Stomach (tissue), 9 donors: ENCODE results near the gene ADGRE3. TPM values are rescaled to one million over a fixed set of nuclear protein-coding genes. Genes with fewer than 3 reads are reported as not detected.
A peak's percentile ranks its signal among the peaks of the same experiment; 100 is the strongest.
"Not testable (repeated sequence)": the region's sequence is repeated elsewhere in the genome, so short reads cannot be mapped to it uniquely, and the experiment has no call there.

Source experiments
- DNase-seq, 2 donors: peaks; one replicate each; pipeline versions ENCODE4 v3.0.0 to v3.0.0-alpha.2; 2013 to 2019
- H3K27ac ChIP-seq, 5 donors: fragments of 200-600 bp in 4 of 5; sonication (generic) in 4 of 5; one replicate each; pipeline ENCODE4 v1.5.1; 2013 to 2019; ENCODE audit warnings: mild to moderate bottlenecking in 1 of 5, moderate library complexity in 1 of 5
- H3K27me3 ChIP-seq, 3 donors: fragments of 200-600 bp; sonication (generic); one replicate each; pipeline ENCODE4 v1.5.1; 2017 to 2019; ENCODE audit warnings: mixed run types in 1 of 3
- H3K36me3 ChIP-seq, 4 donors: fragments of 200-600 bp; sonication (generic); 1 replicate in 3 of 4; 2 replicates in 1 of 4; pipeline ENCODE4 v1.5.1; 2016 to 2019
- H3K4me1 ChIP-seq, 4 donors: fragments of 200-600 bp; sonication (generic); one replicate each; pipeline ENCODE4 v1.5.1; 2016 to 2019
- H3K4me3 ChIP-seq, 4 donors: fragments of 200-600 bp; sonication (generic) in 3 of 4; one replicate each; pipeline ENCODE4 v1.5.1; 2016 to 2019; ENCODE audit warnings: mild to moderate bottlenecking in 1 of 4
- H3K9me3 ChIP-seq, 4 donors: fragments of 200-600 bp; sonication (generic); one replicate each; pipeline ENCODE4 v1.5.1; 2016 to 2019
- EP300 ChIP-seq: sonication (generic); formaldehyde crosslinking; IDR thresholded peaks from one replicate; pipeline ENCODE4 v1.6.1; 2017; ENCODE audit warnings: antibody characterized with exemption
- POLR2A ChIP-seq, 4 donors: fragments of 450-650 bp; IDR thresholded peaks; one replicate each; pipeline ENCODE4 v1.6.1; 2016; ENCODE audit warnings: antibody characterized with exemption in 4 of 4, control low read depth in 2 of 4, mild to moderate bottlenecking in 1 of 4, moderate library complexity in 1 of 4
- POLR2AphosphoS5 ChIP-seq, 3 donors: sonication (generic); formaldehyde crosslinking; IDR thresholded peaks; one replicate each; pipeline ENCODE4 v1.6.1; 2016; ENCODE audit warnings: antibody characterized with exemption in 3 of 3
- WGBS, 5 donors: extraction: QIAGEN DNeasy Blood & Tissue Kit in 3 of 5; methylation state at CpG; one replicate each; pipeline versions ENCODE4 v1.1.5 to v1.1.7; 2013 to 2018; 5-methylcytosine and 5-hydroxymethylcytosine counted together
- intact Hi-C: fragments of 100-400 bp; cut with DNase I; formaldehyde crosslinking; loops from one replicate; pipeline ENCODE4 v1.15.1; 2023; ENCODE audit warnings: low total_unique reads
- polyA plus RNA-seq, 3 donors: library from polyadenylated mRNA; stranded (reverse); fragments of 200-250 nt; gene quantifications; one replicate each; pipeline ENCODE4 v1.2.3, GENCODE V29; 2013
- total RNA-seq, 5 donors: library from RNA; depleted of rRNA; stranded (reverse); fragments of >200 nt; gene quantifications; one replicate each; pipeline versions ENCODE4 v1.1.0 to v1.2.3, GENCODE V29; 2014 to 2016
- TF ChIP-seq, protein P1 (sequence below), 7 experiments: fragments of 450-650 bp in 4 of 7; fragments of 200-600 bp in 3 of 7; sonication (generic) in 3 of 7; IDR thresholded peaks; one replicate each; pipeline ENCODE4 v1.5.1; 2016 to 2019; ENCODE audit warnings: antibody characterized with exemption in 7 of 7, control low read depth in 2 of 7, mild to moderate bottlenecking in 1 of 7
- donor health status: healthy with polysubstance abuse.
- donor health status: Bipolar disorder and iron deficiency.
- donor health status: healthy.

ADGRE3 gene
- total and polyA plus RNA-seq, 8 donors: 0.55 TPM; not detected in 7

DNA sequence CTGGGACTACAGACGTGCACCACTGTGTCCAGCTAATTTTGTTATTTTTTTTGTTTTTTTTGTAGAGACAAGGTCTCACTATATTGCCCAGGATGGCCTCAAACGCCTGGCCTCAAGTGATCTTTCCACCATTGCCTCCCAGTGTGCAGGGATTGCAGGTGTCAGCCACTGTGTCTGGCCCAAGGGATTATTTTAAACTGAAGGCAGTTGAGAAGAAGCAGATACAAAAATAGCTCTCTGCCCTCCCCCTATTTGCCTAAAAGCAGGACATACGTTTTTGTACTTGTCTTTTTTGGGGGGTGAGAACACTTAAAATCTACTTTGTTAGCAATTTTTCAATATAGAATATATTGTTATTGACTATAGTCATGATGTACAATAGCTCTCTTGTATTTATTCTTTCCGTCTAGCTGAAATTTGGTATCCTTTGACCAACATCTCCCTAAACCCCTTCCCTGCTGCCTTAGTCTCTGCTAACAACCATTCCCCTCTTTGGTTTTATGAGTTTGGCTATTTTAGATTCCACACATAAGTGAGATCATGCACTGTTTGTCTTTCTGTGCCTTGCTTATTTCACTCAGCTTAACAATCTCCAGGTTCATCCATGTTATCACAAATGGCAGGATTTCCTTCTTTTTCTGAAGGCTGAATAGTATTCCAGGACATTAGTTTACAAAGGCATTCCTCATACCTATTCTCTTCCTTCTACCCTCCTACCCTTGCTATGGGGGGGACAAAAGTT lies 34.9 kb downstream of the ADGRE3 start:
- H3K27ac ChIP-seq: no peak overlapping the region
- TF ChIP-seq, protein P1, sequence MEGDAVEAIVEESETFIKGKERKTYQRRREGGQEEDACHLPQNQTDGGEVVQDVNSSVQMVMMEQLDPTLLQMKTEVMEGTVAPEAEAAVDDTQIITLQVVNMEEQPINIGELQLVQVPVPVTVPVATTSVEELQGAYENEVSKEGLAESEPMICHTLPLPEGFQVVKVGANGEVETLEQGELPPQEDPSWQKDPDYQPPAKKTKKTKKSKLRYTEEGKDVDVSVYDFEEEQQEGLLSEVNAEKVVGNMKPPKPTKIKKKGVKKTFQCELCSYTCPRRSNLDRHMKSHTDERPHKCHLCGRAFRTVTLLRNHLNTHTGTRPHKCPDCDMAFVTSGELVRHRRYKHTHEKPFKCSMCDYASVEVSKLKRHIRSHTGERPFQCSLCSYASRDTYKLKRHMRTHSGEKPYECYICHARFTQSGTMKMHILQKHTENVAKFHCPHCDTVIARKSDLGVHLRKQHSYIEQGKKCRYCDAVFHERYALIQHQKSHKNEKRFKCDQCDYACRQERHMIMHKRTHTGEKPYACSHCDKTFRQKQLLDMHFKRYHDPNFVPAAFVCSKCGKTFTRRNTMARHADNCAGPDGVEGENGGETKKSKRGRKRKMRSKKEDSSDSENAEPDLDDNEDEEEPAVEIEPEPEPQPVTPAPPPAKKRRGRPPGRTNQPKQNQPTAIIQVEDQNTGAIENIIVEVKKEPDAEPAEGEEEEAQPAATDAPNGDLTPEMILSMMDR (IDR thresholded peaks at IDR 0.05): no peak
- TF ChIP-seq POLR2A (IDR thresholded peaks at IDR 0.05) (no peak), EP300 (no peak), POLR2AphosphoS5 (IDR thresholded peaks at IDR 0.05) (no peak)
- 41 to 60% (median 50%) methylated on average over 4 of the region's 4 CpGs for WGBS, 5 donors

DNA sequence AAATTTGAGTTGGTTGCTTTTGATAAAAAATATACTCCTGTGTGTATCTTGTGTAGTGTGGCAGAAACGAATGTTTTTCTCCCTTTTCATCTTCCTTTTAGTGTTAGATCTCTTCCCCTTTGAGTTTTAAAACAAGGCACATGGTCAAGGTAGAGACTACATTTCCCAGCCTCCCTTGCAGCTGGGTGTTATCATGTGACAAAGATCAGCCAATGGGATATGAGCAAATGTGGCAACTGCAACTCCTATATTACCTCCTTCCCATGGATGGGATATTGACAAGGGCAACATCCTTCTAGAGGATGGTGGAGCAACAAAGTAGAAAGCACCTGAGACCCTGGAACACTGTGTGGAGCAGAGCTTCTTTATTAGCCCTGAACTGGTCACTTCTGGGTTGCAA lies 42.4 kb downstream of the ADGRE3 start:
- intact Hi-C loops: no loop called here
- H3K4me1 ChIP-seq: no peaks in the 10 kb centered on the region
- H3K36me3 ChIP-seq: no peaks in the 10 kb centered on the region
- peak in 1 of 2 donors; percentile 21 for DNase-seq
- H3K9me3 ChIP-seq: peaks cover 0 to 22% (median 17%) of the 10 kb centered on the region in 4 donors
- H3K4me3 ChIP-seq: no peak overlapping the region
- no peak overlapping the region for H3K27ac ChIP-seq
- no peak for TF ChIP-seq EP300
- TF ChIP-seq, protein P1 (IDR thresholded peaks at IDR 0.05): no peak
- no peak for TF ChIP-seq POLR2AphosphoS5 (IDR thresholded peaks at IDR 0.05)
- no peak for TF ChIP-seq POLR2A (IDR thresholded peaks at IDR 0.05)
- H3K27me3 ChIP-seq: no peaks in the 10 kb centered on the region
- WGBS, 5 donors: 6 to 21% (median 16%) methylated on average over 1 of the region's 1 CpG

More for the DNA sequence above, 34.9 kb downstream of the ADGRE3 start:
- Histone ChIP-seq H3K4me3 (no peak overlapping the region), H3K9me3 (peaks cover 4 to 31% (median 27%) of the 10 kb centered on the region in 4 donors), H3K36me3 (no peaks in the 10 kb centered on the region), H3K4me1 (no peaks in the 10 kb centered on the region), H3K27me3 (peaks cover 0 to 13% (median 0%) of the 10 kb centered on the region in 3 donors)
- no peak for DNase-seq
- intact Hi-C loops: no loop called here

DNA sequence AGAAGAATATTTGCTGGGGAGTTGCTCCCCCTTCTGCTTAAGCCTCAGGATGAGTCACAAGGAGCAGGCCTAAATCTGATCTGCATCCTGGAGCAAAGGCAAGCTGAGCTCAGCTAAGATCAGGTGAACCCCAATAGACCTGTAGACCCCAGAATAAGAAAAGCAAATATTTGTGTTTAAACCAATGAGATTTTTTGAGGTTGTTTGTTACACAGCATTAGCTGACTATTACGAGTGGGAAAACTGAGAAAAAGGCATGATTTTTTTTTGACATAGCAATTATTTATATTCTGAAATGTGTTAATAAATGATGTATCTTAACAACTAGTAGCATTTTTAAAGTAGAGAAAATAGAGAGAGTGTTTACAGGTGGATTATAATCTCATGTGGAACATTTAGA lies 45.1 kb downstream of the ADGRE3 start:
- no peaks in the 10 kb centered on the region for H3K4me1 ChIP-seq
- intact Hi-C loops: no loop called here
- TF ChIP-seq POLR2A (IDR thresholded peaks at IDR 0.05): no peak
- TF ChIP-seq, protein P1 (IDR thresholded peaks at IDR 0.05): no peak
- TF ChIP-seq EP300: no peak
- TF ChIP-seq POLR2AphosphoS5 (IDR thresholded peaks at IDR 0.05): no peak
- WGBS, 5 donors: 79 to 100% (median 93%) methylated on average over 1 of the region's 1 CpG
- H3K27ac ChIP-seq: no peak overlapping the region
- peaks cover 0 to 5% (median 0%) of the 10 kb centered on the region in 3 donors for H3K27me3 ChIP-seq
- H3K36me3 ChIP-seq: no peaks in the 10 kb centered on the region
- no peak for DNase-seq
- H3K4me3 ChIP-seq: no peak overlapping the region
- H3K9me3 ChIP-seq: peaks cover 0 to 26% (median 21%) of the 10 kb centered on the region in 4 donors

DNA sequence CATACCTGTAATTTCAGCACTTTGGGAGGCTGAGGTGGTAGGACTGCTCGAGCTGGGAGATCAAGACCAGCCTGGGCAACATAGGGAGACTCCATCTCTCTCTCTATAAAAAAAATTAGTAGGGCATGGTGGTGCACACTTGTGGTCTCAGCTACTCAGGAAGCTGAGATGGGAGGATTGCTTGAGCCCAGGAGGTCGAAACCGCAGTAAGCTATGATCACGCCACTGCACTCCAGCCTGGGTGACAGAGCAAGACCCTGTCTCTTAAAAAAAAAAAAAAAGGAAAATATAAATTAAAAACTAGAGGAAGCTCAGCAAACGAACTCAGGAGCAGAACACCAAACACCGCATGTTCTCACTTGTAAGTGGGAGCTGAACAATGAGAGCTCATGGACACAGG lies 50.2 kb downstream of the ADGRE3 start:
- WGBS, 5 donors: 71 to 79% (median 76%) methylated on average over 6 of the region's 6 CpGs
- H3K9me3 ChIP-seq: peaks cover 6 to 26% (median 18%) of the 10 kb centered on the region in 4 donors
- H3K27me3 ChIP-seq, DNase-seq, H3K4me1 ChIP-seq, intact Hi-C loops, H3K36me3 ChIP-seq, H3K27ac ChIP-seq, H3K4me3 ChIP-seq: not testable (repeated sequence)

DNA sequence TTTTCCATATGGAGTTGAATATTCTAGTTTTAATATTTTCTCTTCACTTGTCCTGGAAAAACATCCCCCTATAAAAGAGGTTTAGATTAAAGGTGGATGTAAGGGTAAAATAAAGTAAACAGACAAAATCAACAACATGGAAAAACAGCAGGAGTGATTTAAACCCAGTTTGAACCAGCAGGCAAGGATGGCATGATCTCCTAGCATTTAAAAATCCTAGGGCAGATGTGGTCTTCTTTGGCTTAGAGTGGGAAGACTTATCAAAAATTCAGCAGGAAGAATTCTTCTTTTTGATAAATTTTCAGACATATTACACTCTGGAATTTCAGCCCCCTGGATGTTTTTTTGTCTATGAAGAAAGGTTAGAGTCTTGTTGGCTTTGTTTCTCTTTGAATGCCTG lies 55.2 kb downstream of the ADGRE3 start:
- TF ChIP-seq, protein P1 (IDR thresholded peaks at IDR 0.05): no peak
- no peak for TF ChIP-seq POLR2AphosphoS5 (IDR thresholded peaks at IDR 0.05)
- no peak for TF ChIP-seq EP300
- no peak for TF ChIP-seq POLR2A (IDR thresholded peaks at IDR 0.05)
- no peak for DNase-seq
- intact Hi-C loops: no loop called here
- H3K4me1 ChIP-seq: no peaks in the 10 kb centered on the region
- no peak overlapping the region for H3K27ac ChIP-seq
- H3K36me3 ChIP-seq: no peaks in the 10 kb centered on the region
- H3K27me3 ChIP-seq: peaks cover 0 to under 1% (median 0%) of the 10 kb centered on the region in 3 donors
- no peak overlapping the region for H3K4me3 ChIP-seq
- H3K9me3 ChIP-seq: peaks cover 6 to 21% (median 18%) of the 10 kb centered on the region in 4 donors
